Caco-2 (cell line): ENCODE measurements around the gene NRCAM. TPM values are rescaled to one million over a fixed set of nuclear protein-coding genes. Genes with fewer than 3 reads are reported as not detected.

Experiments used
- BruUV-seq: library from RNA; stranded (reverse); fragments of 400-500 nt; replicated peaks from 2 replicates; lab custom pipeline; 2021; lab: Mats Ljungman, UMichigan
- CTCF ChIA-PET: fragments of 300-600 bp; sonication (Branson Sonifier 250); formaldehyde crosslinking; loops from one replicate; lab custom pipeline; 2022; ENCODE audit warnings: antibody characterized with exemption; lab: Charles Lee
- POLR2A ChIA-PET: fragments of 300-600 bp; sonication (Branson Sonifier 250); formaldehyde crosslinking; loops from one replicate; lab custom pipeline; 2022; ENCODE audit warnings: antibody characterized with exemption; lab: Charles Lee
- DNase-seq, 2 experiments: peaks; one replicate each; pipeline versions ENCODE4 v3.0.0 to v3.0.0-alpha.2; 2020 to 2022
- H3K27me3 ChIP-seq: replicated peaks from 2 replicates; pipeline ENCODE4 v1.6.0; 2011; ENCODE audit warnings: low read length; ENCODE audit not compliant: control insufficient read depth, insufficient read depth
- H3K36me3 ChIP-seq: 2 replicates; pipeline ENCODE4 v1.5.1; 2011; ENCODE audit warnings: low read length; ENCODE audit not compliant: control insufficient read depth, insufficient read depth
- H3K4me1 ChIP-seq: fragments of 250-450 bp; sonication (Bioruptor Pico); 2 replicates; pipeline ENCODE4 v1.5.1; 2020; ENCODE audit warnings: mild to moderate bottlenecking
- H3K4me3 ChIP-seq: 2 replicates; pipeline ENCODE4 v1.5.1; 2011; ENCODE audit warnings: low read depth, mild to moderate bottlenecking, control low read depth, low read length
- H3K9me3 ChIP-seq: fragments of 250-450 bp; sonication (Bioruptor Pico); 2 replicates; pipeline ENCODE4 v1.5.1; 2020; ENCODE audit warnings: mild to moderate bottlenecking, moderate library complexity
- H3K27ac Mint-ChIP-seq: one replicate; pipeline ENCODE4 v1.8.0; 2022; ENCODE audit warnings: mixed read lengths; ENCODE audit not compliant: unreplicated experiment
- H3K27me3 Mint-ChIP-seq: one replicate; pipeline ENCODE4 v1.8.0; 2022; ENCODE audit warnings: mixed read lengths; ENCODE audit not compliant: insufficient read depth, unreplicated experiment
- H3K36me3 Mint-ChIP-seq: one replicate; pipeline ENCODE4 v1.8.0; 2022; ENCODE audit warnings: mild to moderate bottlenecking, mixed read lengths; ENCODE audit not compliant: insufficient read depth, unreplicated experiment
- H3K4me1 Mint-ChIP-seq: one replicate; pipeline ENCODE4 v1.8.0; 2022; ENCODE audit warnings: low read depth, mixed read lengths; ENCODE audit not compliant: unreplicated experiment
- H3K4me3 Mint-ChIP-seq: one replicate; pipeline ENCODE4 v1.8.0; 2022; ENCODE audit warnings: mild to moderate bottlenecking, moderate library complexity, mixed read lengths; ENCODE audit not compliant: unreplicated experiment
- H3K9me3 Mint-ChIP-seq: one replicate; pipeline ENCODE4 v1.8.0; 2022; ENCODE audit warnings: mixed read lengths; ENCODE audit not compliant: unreplicated experiment
- intact Hi-C: fragments of 100-400 bp; cut with micrococcal nuclease; formaldehyde crosslinking; loops from one replicate; pipeline ENCODE4 v1.10.0; 2022; ENCODE audit not compliant: unreplicated experiment
- total RNA-seq: library from RNA; stranded (reverse); gene quantifications from 2 replicates; pipeline ENCODE4 v1.2.3, GENCODE V29; 2022
- TF ChIP-seq, protein P1 (sequence below), 2 experiments: fragments of 200-600 bp in 1 of 2; IDR thresholded peaks; 1 replicate in 1 of 2; 2 replicates in 1 of 2; pipeline versions ENCODE4 v1.5.1 to v1.8.0; 2011 to 2022; ENCODE audit warnings: antibody characterized with exemption in 1 of 2, control low read depth in 1 of 2, inconsistent platforms in 1 of 2, low read depth in 1 of 2, low read length in 1 of 2, mild to moderate bottlenecking in 1 of 2, moderate library complexity in 1 of 2; ENCODE audit not compliant: insufficient read depth in 1 of 2, severe bottlenecking in 1 of 2, unreplicated experiment in 1 of 2

NRCAM gene
- total RNA-seq, 1 experiment from 2014 or later = 96.2 TPM

GRCh38 chr7:108327353-108327752 is 128.9 kb downstream of the NRCAM start:
- BruUV-seq = no TSS peak
- POLR2A ChIA-PET = no interaction called here
- H3K4me3 ChIP-seq = no peak overlapping the region

DNA sequence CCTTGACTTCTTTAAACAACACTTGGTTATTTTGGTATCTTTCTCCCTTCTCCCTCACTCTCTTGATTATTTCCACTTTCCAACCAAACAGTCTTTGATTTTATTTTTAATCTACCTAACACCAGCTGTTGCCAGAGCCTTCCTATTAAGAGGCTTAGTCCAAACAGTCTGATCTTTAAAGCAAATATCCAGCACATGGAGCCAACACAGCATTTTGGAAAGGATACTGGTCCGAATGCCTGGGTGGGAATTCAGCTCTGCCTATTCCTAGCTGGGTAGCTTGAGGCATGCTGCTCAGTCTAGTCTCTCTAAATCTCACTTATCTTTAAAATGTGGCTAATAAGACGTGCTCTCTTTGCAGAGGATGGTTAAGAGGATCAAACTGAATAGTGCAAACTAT is 129.3 kb downstream of the NRCAM start:
- Histone ChIP-seq H3K4me1 (peaks cover 17% of the 10 kb centered on the region), H3K4me3 (no peak overlapping the region), H3K27me3 (no peaks in the 10 kb centered on the region), H3K36me3 (no peaks in the 10 kb centered on the region), H3K9me3 (no peaks in the 10 kb centered on the region)
- no peak overlapping the region for H3K4me3 Mint-ChIP-seq
- H3K9me3 Mint-ChIP-seq = no peaks in the 10 kb centered on the region
- H3K36me3 Mint-ChIP-seq = no peaks in the 10 kb centered on the region
- CTCF ChIA-PET = no interaction called here
- no peaks in the 10 kb centered on the region for H3K27me3 Mint-ChIP-seq
- H3K4me1 Mint-ChIP-seq = peaks cover 30% of the 10 kb centered on the region
- TF ChIP-seq, protein P1, sequence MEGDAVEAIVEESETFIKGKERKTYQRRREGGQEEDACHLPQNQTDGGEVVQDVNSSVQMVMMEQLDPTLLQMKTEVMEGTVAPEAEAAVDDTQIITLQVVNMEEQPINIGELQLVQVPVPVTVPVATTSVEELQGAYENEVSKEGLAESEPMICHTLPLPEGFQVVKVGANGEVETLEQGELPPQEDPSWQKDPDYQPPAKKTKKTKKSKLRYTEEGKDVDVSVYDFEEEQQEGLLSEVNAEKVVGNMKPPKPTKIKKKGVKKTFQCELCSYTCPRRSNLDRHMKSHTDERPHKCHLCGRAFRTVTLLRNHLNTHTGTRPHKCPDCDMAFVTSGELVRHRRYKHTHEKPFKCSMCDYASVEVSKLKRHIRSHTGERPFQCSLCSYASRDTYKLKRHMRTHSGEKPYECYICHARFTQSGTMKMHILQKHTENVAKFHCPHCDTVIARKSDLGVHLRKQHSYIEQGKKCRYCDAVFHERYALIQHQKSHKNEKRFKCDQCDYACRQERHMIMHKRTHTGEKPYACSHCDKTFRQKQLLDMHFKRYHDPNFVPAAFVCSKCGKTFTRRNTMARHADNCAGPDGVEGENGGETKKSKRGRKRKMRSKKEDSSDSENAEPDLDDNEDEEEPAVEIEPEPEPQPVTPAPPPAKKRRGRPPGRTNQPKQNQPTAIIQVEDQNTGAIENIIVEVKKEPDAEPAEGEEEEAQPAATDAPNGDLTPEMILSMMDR (IDR thresholded peaks at IDR 0.05; ENCODE audit: insufficient read depth in 1 of 2, low read depth in 1 of 2, low read length in 1 of 2, severe bottlenecking in 1 of 2, unreplicated experiment in 1 of 2) = no peak
- intact Hi-C loops = no loop called here
- POLR2A ChIA-PET = no interaction called here
- DNase-seq = no peak
- BruUV-seq = no TSS peak
- no peak overlapping the region for H3K27ac Mint-ChIP-seq

More at GRCh38 chr7:108327353-108327752, 128.9 kb downstream of the NRCAM start:
- Mint-ChIP-seq H3K27me3 (no peaks in the 10 kb centered on the region), H3K4me1 (peaks cover 30% of the 10 kb centered on the region), H3K36me3 (no peaks in the 10 kb centered on the region), H3K27ac (no peak overlapping the region), H3K4me3 (no peak overlapping the region), H3K9me3 (no peaks in the 10 kb centered on the region)
- TF ChIP-seq, protein P1 (IDR thresholded peaks at IDR 0.05; ENCODE audit: insufficient read depth in 1 of 2, low read depth in 1 of 2, low read length in 1 of 2, severe bottlenecking in 1 of 2, unreplicated experiment in 1 of 2) = no peak
- no peaks in the 10 kb centered on the region for H3K36me3 ChIP-seq
- H3K9me3 ChIP-seq = no peaks in the 10 kb centered on the region
- peaks cover 17% of the 10 kb centered on the region for H3K4me1 ChIP-seq
- CTCF ChIA-PET = no interaction called here
- no peaks in the 10 kb centered on the region for H3K27me3 ChIP-seq
- intact Hi-C loops = no loop called here
- no peak for DNase-seq

GRCh38 chr7:108324053-108325038 is 131.9 kb downstream of the NRCAM start:
- Mint-ChIP-seq H3K27ac (peak overlapping the region; percentile 6), H3K36me3 (no peaks in the 10 kb centered on the region), H3K27me3 (no peaks in the 10 kb centered on the region), H3K4me3 (no peak overlapping the region), H3K9me3 (no peaks in the 10 kb centered on the region), H3K4me1 (peaks cover 30% of the 10 kb centered on the region)
- H3K36me3 ChIP-seq = no peaks in the 10 kb centered on the region
- CTCF ChIA-PET = no interaction called here
- H3K9me3 ChIP-seq = no peaks in the 10 kb centered on the region
- POLR2A ChIA-PET = interaction anchor here (0.5 kb wide), 1 partner anchor 132 kb away, joined by 4 read pairs; no protein-coding TSS in a partner anchor
- no peaks in the 10 kb centered on the region; the same call in 1 of the 2 replicates for H3K27me3 ChIP-seq
- no TSS peak for BruUV-seq
- DNase-seq = no peak
- H3K4me1 ChIP-seq = peaks cover 12% of the 10 kb centered on the region
- intact Hi-C loops = no loop called here
- no peak overlapping the region for H3K4me3 ChIP-seq
- TF ChIP-seq, protein P1 (IDR thresholded peaks at IDR 0.05; ENCODE audit: insufficient read depth in 1 of 2, low read depth in 1 of 2, low read length in 1 of 2, severe bottlenecking in 1 of 2, unreplicated experiment in 1 of 2) = no peak
